ENCODE measurements around the gene SMS.

Gene SMS

GRCh38 chrX:21993265-21993664, 52.8 kb downstream of the SMS start:
- Histone ChIP-seq H3F3A (ENCODE audit: insufficient read depth, low read length) (no peaks in the 10 kb centered on the region), H3K9ac (ENCODE audit: low read length) (no peak overlapping the region), H3K79me2 (ENCODE audit: low read length) (no peaks in the 10 kb centered on the region), H3K4me2 (ENCODE audit: low read depth, low read length) (no peak overlapping the region), H2AFZ (ENCODE audit: low read length) (no peak overlapping the region), H3K4me1 (ENCODE audit: low read length) (no peaks in the 10 kb centered on the region), H3K36me3 (replicated peaks; ENCODE audit: insufficient read depth, low read length) (no peaks in the 10 kb centered on the region), H3K27me3 (replicated peaks; ENCODE audit: insufficient read depth, low read length) (no peaks in the 10 kb centered on the region), H3K4me3 (ENCODE audit: low read length) (no peak overlapping the region), H3K9me2 (replicated peaks; ENCODE audit: insufficient read depth, low read length) (no peaks in the 10 kb centered on the region), H4K20me1 (ENCODE audit: insufficient read depth, low read length) (no peaks in the 10 kb centered on the region), H3K27ac (ENCODE audit: low read length) (no peak overlapping the region), H3K9me3 (replicated peaks; ENCODE audit: insufficient read depth, low read length) (no peaks in the 10 kb centered on the region)
- TF ChIP-seq CTCF (IDR thresholded peaks at IDR 0.05; ENCODE audit: low read length): no peak
- TF ChIP-seq EZH2phosphoT487 (IDR thresholded peaks at IDR 0.05; ENCODE audit: low read length): no peak
- TF ChIP-seq EZH2 (optimal IDR thresholded peaks at IDR 0.05; ENCODE audit: low read depth, low read length): no peak
- DNase-seq: no peak

GRCh38 chrX:21996872-21997455, 56.5 kb downstream of the SMS start:
- no peaks in the 10 kb centered on the region for H3K9me2 ChIP-seq (replicated peaks; ENCODE audit: insufficient read depth, low read length)
- H3K4me1 ChIP-seq (ENCODE audit: low read length): no peaks in the 10 kb centered on the region
- no peaks in the 10 kb centered on the region for H4K20me1 ChIP-seq (ENCODE audit: insufficient read depth, low read length)
- H3K27ac ChIP-seq (ENCODE audit: low read length): no peak overlapping the region
- no peaks in the 10 kb centered on the region for H3K79me2 ChIP-seq (ENCODE audit: low read length)
- no peak for TF ChIP-seq EZH2phosphoT487 (IDR thresholded peaks at IDR 0.05; ENCODE audit: low read length)
- no peak for TF ChIP-seq EZH2 (optimal IDR thresholded peaks at IDR 0.05; ENCODE audit: low read depth, low read length)
- no peak for TF ChIP-seq CTCF (IDR thresholded peaks at IDR 0.05; ENCODE audit: low read length)
- H3K9me3 ChIP-seq (replicated peaks; ENCODE audit: insufficient read depth, low read length): no peaks in the 10 kb centered on the region
- H3K4me2 ChIP-seq (ENCODE audit: low read depth, low read length): no peak overlapping the region
- no peak for DNase-seq
- H3K27me3 ChIP-seq (replicated peaks; ENCODE audit: insufficient read depth, low read length): no peaks in the 10 kb centered on the region
- no peak overlapping the region for H3K4me3 ChIP-seq (ENCODE audit: low read length)
- no peak overlapping the region for H3K9ac ChIP-seq (ENCODE audit: low read length)
- H3F3A ChIP-seq (ENCODE audit: insufficient read depth, low read length): no peaks in the 10 kb centered on the region
- H2AFZ ChIP-seq (ENCODE audit: low read length): no peak overlapping the region
- H3K36me3 ChIP-seq (replicated peaks; ENCODE audit: insufficient read depth, low read length): no peaks in the 10 kb centered on the region

DNA sequence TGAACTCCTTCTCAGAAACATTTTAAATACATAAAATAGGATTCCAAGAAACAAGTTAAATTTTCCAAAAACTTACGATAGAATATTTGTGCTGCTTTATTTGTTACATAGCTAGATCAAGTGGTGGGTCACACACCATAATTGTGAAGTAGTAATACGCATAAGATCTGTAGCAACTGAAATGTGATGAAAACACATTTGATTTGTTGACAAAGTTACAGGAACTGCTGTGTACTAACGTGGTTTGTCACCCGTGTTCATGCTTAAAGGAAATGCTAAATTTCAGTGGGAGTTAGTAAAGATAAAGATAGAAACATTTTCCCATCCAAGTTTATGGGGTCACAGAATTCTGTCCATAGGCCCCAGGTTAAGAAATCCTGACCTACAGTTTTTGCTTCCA, 57.5 kb downstream of the SMS start:
- Histone ChIP-seq H3F3A (ENCODE audit: insufficient read depth, low read length) (no peaks in the 10 kb centered on the region), H3K4me1 (ENCODE audit: low read length) (no peaks in the 10 kb centered on the region), H2AFZ (ENCODE audit: low read length) (no peak overlapping the region), H3K9me2 (replicated peaks; ENCODE audit: insufficient read depth, low read length) (no peaks in the 10 kb centered on the region), H3K4me2 (ENCODE audit: low read depth, low read length) (no peak overlapping the region), H3K27ac (ENCODE audit: low read length) (no peak overlapping the region), H3K79me2 (ENCODE audit: low read length) (no peaks in the 10 kb centered on the region), H3K9ac (ENCODE audit: low read length) (no peak overlapping the region), H3K9me3 (replicated peaks; ENCODE audit: insufficient read depth, low read length) (no peaks in the 10 kb centered on the region), H3K4me3 (ENCODE audit: low read length) (no peak overlapping the region), H3K27me3 (replicated peaks; ENCODE audit: insufficient read depth, low read length) (no peaks in the 10 kb centered on the region), H4K20me1 (ENCODE audit: insufficient read depth, low read length) (no peaks in the 10 kb centered on the region), H3K36me3 (replicated peaks; ENCODE audit: insufficient read depth, low read length) (no peaks in the 10 kb centered on the region)
- TF ChIP-seq EZH2 (optimal IDR thresholded peaks at IDR 0.05; ENCODE audit: low read depth, low read length) (no peak), CTCF (IDR thresholded peaks at IDR 0.05; ENCODE audit: low read length) (no peak), EZH2phosphoT487 (IDR thresholded peaks at IDR 0.05; ENCODE audit: low read length) (no peak)
- no peak for DNase-seq
